ENCODE data around the gene FNDC7.

DNA sequence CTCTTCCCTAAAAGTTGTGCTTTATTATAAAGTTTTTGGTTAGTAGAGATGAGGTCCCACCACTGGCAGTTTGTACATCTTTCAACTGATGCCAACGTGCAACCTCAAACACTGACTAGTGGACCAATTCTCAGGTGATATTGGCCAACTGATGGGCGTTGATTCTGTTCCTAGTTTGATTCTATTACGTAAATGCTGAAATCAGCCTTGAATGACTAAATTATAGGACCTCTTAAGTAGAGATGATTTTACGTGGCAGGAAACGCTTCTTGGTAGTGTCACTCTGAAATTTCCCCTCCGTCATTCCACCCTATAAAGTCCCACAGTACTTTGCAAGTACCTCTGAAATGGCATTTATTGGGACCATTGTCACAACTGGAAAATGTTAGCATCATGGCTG is 8.8 kb upstream of the FNDC7 start:
- TF ChIP-seq, protein P1, sequence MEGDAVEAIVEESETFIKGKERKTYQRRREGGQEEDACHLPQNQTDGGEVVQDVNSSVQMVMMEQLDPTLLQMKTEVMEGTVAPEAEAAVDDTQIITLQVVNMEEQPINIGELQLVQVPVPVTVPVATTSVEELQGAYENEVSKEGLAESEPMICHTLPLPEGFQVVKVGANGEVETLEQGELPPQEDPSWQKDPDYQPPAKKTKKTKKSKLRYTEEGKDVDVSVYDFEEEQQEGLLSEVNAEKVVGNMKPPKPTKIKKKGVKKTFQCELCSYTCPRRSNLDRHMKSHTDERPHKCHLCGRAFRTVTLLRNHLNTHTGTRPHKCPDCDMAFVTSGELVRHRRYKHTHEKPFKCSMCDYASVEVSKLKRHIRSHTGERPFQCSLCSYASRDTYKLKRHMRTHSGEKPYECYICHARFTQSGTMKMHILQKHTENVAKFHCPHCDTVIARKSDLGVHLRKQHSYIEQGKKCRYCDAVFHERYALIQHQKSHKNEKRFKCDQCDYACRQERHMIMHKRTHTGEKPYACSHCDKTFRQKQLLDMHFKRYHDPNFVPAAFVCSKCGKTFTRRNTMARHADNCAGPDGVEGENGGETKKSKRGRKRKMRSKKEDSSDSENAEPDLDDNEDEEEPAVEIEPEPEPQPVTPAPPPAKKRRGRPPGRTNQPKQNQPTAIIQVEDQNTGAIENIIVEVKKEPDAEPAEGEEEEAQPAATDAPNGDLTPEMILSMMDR (IDR thresholded peaks at IDR 0.05; ENCODE audit: low read depth, low read length), result no peak
- TF ChIP-seq EZH2phosphoT487 (IDR thresholded peaks at IDR 0.05; ENCODE audit: low read depth), result no peak

All from OCI-LY3 (cell line).